Activated CD4-positive, alpha-beta T cell treated with anti-CD3 and anti-CD28 coated beads for 36 hours (primary cell): ENCODE measurements around the gene SMAD6. TPM values are rescaled to one million over a fixed set of nuclear protein-coding genes. Genes with fewer than 3 reads are reported as not detected.

Experiments
- ATAC-seq: fragments of 200-7000 bp; cut with Tn5 transposase; one replicate; pipeline ENCODE4 v1.10.0; 2021; ENCODE audit warnings: mild to moderate bottlenecking, moderate library complexity
- CTCF ChIA-PET: fragments of 350-600 bp; sonication (Branson Sonifier 250); formaldehyde crosslinking; loops from one replicate; lab custom pipeline; 2021; ENCODE audit warnings: antibody characterized with exemption; lab: Charles Lee
- POLR2A ChIA-PET: fragments of 350-600 bp; sonication (Branson Sonifier 250); formaldehyde crosslinking; loops from one replicate; lab custom pipeline; 2021; ENCODE audit warnings: antibody characterized with exemption, inconsistent platforms; lab: Charles Lee
- DNase-seq: peaks from one replicate; pipeline ENCODE4 v3.0.0-alpha.2; 2020
- H3K27ac Mint-ChIP-seq: one replicate; pipeline ENCODE4 v1.8.0; 2021; ENCODE audit warnings: mixed read lengths
- H3K27me3 Mint-ChIP-seq: one replicate; pipeline ENCODE4 v1.8.0; 2021; ENCODE audit warnings: mixed read lengths
- H3K36me3 Mint-ChIP-seq: one replicate; pipeline ENCODE4 v1.8.0; 2021; ENCODE audit warnings: low read depth, mixed read lengths
- H3K4me1 Mint-ChIP-seq: one replicate; pipeline ENCODE4 v1.8.0; 2021; ENCODE audit warnings: mixed read lengths
- H3K4me3 Mint-ChIP-seq: one replicate; pipeline ENCODE4 v1.8.0; 2021; ENCODE audit warnings: mild to moderate bottlenecking, moderate library complexity, mixed read lengths
- H3K9me3 Mint-ChIP-seq: one replicate; pipeline ENCODE4 v1.8.0; 2021; ENCODE audit warnings: low read depth, mixed read lengths
- intact Hi-C, 2 experiments: fragments of 100-400 bp; cut with DNase I in 1 of 2; cut with micrococcal nuclease in 1 of 2; formaldehyde crosslinking; loops; one replicate each; pipeline versions ENCODE4 v1.14.2 to v1.15.1; 2022 to 2024; cut with DNase I, micrococcal nuclease
- total RNA-seq, 2 experiments: library from RNA; stranded (reverse); gene quantifications; one replicate each; pipeline ENCODE4 v1.2.3, GENCODE V29; 2021

Gene SMAD6
- under 1 TPM; 0.19 to 0.23 TPM for total RNA-seq

DNA sequence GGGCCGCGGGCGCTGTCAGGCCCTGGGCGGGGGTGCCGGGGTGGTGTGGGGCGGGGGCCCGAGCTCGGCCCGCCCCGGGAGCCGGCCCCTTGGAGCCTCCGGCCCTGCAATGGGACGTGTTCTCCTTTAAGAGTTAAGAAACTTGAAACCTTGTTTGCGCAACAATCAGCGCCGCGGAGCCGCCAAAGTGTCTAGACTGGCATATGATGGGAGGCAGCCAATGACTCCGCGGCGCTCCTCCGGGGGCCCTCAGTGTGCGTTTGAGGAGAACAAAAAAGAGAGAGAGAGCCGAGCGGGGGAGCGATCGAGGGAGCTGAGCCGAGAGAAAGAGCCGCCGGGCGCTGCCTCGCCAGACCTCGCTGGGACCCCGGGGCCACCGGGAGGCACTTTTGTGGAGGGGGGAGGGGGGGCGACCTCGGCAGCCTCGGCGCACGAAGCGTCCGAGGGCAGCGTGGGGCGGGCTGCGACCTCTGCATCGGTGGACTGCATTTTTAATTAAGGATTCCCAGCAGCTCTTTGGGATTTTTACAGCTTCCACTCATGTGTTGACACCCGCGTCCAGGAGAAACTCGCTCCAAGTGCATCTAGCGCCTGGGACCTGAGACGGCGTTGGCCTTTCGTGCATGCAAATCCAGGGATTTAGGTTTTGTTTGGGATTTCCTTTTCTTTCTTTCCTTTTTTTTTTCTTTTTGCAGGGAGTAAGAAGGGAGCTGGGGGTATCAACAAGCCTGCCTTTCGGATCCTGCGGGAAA lies at the start of gene SMAD6:
SMAD6 (plus strand) TSS at position 202 of the 752 bp plus-strand sequence. CDS start 1,023 bp downstream, outside the sequence.
- Mint-ChIP-seq H3K4me3 (peak within 1 kb of the TSS; percentile 73), H3K27me3 (peaks cover 16% of the 10 kb centered on the region), H3K4me1 (peaks cover 14% of the 10 kb centered on the region), H3K27ac (peak within 1 kb of the TSS; percentile 21), H3K9me3 (no peaks in the 10 kb centered on the region), H3K36me3 (no peaks in the 10 kb centered on the region)
- peak; percentile 54 for ATAC-seq
- CTCF ChIA-PET, result interaction anchor here (0.6 to 1.6 kb wide), 5 partner anchors 9 to 152 kb away, joined by 3 to 7 read pairs (median 4); no protein-coding TSS in a partner anchor
- peak; percentile 90 for DNase-seq
- POLR2A ChIA-PET, result interaction anchor here (0.5 kb wide), 1 partner anchor 89 kb away, joined by 3 read pairs; no protein-coding TSS in a partner anchor
- intact Hi-C loops, result loop anchor here (5.0 to 10.0 kb wide), 6 partner anchors 87 to 1135 kb away; partner anchors contain the start of genes AAGAB (in 1 of the 2), IQCH (in 1 of the 2), MAP2K1 (in 1 of the 2) and MAP2K5 (in 1 of the 2)

- no peak overlapping the region for H3K27ac Mint-ChIP-seq
- peaks cover 2% of the 10 kb centered on the region for H3K27me3 Mint-ChIP-seq
- ChIA-PET POLR2A (no interaction called here), CTCF (no interaction called here)
- intact Hi-C loops, result no loop called here
- no peaks in the 10 kb centered on the region for H3K36me3 Mint-ChIP-seq
- H3K4me3 Mint-ChIP-seq, result no peak overlapping the region
- peaks cover 5% of the 10 kb centered on the region for H3K4me1 Mint-ChIP-seq
- ATAC-seq (no peak), DNase-seq (no peak)
- H3K9me3 Mint-ChIP-seq, result no peaks in the 10 kb centered on the region
Observed at GRCh38 chr15:66652806-66653205, 49.2 kb upstream of the SMAD6 start.

DNA sequence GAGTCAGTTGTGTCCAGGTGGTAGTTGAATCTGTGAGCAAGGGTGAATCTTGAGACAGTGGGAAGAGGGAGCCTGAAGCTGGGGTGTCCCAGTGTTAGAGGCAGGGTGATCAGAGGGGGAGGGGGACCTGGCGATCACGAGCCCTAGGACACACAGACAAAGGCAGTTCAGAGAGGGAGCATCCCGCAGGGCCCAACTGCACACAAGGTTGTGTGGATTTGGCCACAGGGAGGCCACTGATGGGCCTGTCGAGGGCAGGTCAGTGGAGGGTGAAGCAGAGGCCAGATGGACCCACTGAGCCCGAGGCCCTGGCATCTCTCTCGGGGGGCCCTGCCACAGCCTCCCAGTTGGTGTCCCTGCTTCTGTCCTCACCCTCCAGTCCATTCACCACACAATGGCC lies 48.6 kb upstream of the SMAD6 start:
- Mint-ChIP-seq H3K36me3 (no peaks in the 10 kb centered on the region), H3K27ac (no peak overlapping the region), H3K4me1 (peaks cover 5% of the 10 kb centered on the region), H3K9me3 (no peaks in the 10 kb centered on the region), H3K4me3 (no peak overlapping the region), H3K27me3 (peaks cover 2% of the 10 kb centered on the region)
- ATAC-seq (no peak), DNase-seq (no peak)
- intact Hi-C loops, result no loop called here
- ChIA-PET CTCF (no interaction called here), POLR2A (no interaction called here)

DNA sequence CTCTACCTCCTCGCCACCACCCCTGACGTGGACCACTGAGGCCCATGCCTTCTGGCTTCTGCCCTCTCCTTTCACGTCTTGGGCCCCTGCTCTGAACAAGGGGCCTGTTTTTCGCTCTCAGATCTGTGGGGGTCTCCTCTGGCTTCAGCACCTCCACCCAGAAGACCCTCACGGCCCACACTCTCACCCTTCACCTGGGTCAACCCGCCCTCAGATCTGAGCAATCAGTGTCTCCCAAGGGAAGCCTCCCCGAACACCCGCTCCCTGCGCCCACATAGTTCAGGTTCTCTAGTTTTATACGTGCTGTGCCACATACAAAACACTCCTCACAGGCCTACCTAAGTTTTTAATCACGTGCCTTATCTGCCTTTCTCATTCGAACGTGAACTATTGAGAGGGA lies 48.2 kb upstream of the SMAD6 start:
- H3K4me1 Mint-ChIP-seq, result peaks cover 5% of the 10 kb centered on the region
- no peak overlapping the region for H3K27ac Mint-ChIP-seq
- ATAC-seq (no peak), DNase-seq (no peak)
- no peak overlapping the region for H3K4me3 Mint-ChIP-seq
- ChIA-PET CTCF (no interaction called here), POLR2A (no interaction called here)
- H3K27me3 Mint-ChIP-seq, result peaks cover 3% of the 10 kb centered on the region
- H3K36me3 Mint-ChIP-seq, result no peaks in the 10 kb centered on the region
- intact Hi-C loops, result no loop called here
- H3K9me3 Mint-ChIP-seq, result no peaks in the 10 kb centered on the region

DNA sequence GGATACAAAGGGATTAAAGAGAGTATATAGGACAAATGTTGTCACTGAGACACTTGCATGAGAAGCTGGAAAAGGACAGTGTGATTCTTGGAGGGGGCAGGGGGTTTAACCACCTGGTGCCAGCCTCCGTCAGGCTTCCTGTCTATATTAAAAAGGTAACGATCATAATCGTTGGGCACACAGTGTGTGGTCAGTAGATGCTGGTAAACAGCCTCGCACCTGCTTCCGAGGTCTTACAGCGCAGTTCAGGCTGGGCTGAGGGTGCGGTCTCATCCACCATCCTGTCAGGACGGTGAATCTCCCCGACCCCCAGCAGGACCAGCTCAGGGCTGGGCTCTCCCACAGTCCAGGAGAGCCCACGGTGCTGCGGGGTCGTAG lies 47.7 kb upstream of the SMAD6 start:
- Mint-ChIP-seq H3K27me3 (peaks cover 5% of the 10 kb centered on the region), H3K4me3 (no peak overlapping the region), H3K9me3 (no peaks in the 10 kb centered on the region), H3K4me1 (peaks cover 5% of the 10 kb centered on the region), H3K27ac (no peak overlapping the region), H3K36me3 (no peaks in the 10 kb centered on the region)
- intact Hi-C loops, result no loop called here
- no peak for DNase-seq
- ChIA-PET CTCF (no interaction called here), POLR2A (no interaction called here)
- ATAC-seq, result no peak

- no peak overlapping the region for H3K4me3 Mint-ChIP-seq
- H3K4me1 Mint-ChIP-seq, result peaks cover 5% of the 10 kb centered on the region
- H3K27me3 Mint-ChIP-seq, result peaks cover 5% of the 10 kb centered on the region
- intact Hi-C loops, result no loop called here
- POLR2A ChIA-PET, result no interaction called here
- H3K36me3 Mint-ChIP-seq, result no peaks in the 10 kb centered on the region
- H3K9me3 Mint-ChIP-seq, result no peaks in the 10 kb centered on the region
- CTCF ChIA-PET, result no interaction called here
- H3K27ac Mint-ChIP-seq, result no peak overlapping the region
- ATAC-seq (peak; percentile 69), DNase-seq (peak; percentile 45)
Observed at GRCh38 chr15:66654739-66655375, 47.2 kb upstream of the SMAD6 start.

DNA sequence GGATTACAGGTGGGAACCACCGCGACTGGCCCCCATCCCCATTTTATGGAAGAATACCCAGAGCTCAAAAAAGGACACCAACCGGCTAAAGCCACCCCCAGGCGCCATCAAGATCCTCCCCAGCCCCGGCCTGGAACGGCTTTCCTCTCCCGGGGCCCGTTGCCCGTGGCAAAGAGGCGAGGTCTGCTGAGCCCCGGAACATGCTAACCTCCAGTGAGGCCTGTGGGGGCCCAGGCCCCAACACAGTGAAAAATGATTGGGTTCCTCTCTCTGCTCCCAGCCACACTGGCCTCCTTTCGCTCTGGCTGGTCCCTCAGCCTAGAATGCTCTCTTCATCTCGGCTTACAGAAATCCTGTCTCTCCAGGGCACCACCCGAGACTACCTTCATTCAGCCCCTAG lies 46.5 kb upstream of the SMAD6 start:
- Mint-ChIP-seq H3K36me3 (no peaks in the 10 kb centered on the region), H3K27ac (peak overlapping the region; percentile 27), H3K27me3 (peaks cover 5% of the 10 kb centered on the region), H3K9me3 (no peaks in the 10 kb centered on the region), H3K4me3 (no peak overlapping the region), H3K4me1 (peaks cover 5% of the 10 kb centered on the region)
- ATAC-seq (no peak), DNase-seq (no peak)
- CTCF ChIA-PET, result no interaction called here
- POLR2A ChIA-PET, result no interaction called here
- intact Hi-C loops, result no loop called here

DNA sequence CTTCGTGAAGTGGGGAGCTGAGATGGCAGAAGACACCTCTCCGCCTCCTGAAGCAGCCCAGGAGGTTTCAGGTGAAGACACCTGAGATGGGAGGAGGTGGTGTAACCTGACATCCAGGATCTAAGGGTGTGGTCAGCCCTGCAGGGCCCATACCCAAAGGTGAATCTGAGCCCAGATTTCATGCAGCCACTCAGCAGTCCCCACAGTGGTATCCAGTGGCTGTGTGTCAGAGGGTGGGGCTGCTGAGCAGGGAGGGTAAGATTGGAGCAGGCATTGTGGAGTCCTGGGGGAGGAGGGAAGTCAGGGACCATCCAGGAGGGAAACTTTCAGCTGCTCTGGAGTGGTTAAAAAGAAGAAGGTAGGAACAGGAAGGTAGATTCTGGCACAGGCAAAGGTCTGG lies 46.0 kb upstream of the SMAD6 start:
- CTCF ChIA-PET, result no interaction called here
- no peaks in the 10 kb centered on the region for H3K9me3 Mint-ChIP-seq
- H3K4me3 Mint-ChIP-seq, result no peak overlapping the region
- ATAC-seq (no peak), DNase-seq (no peak)
- POLR2A ChIA-PET, result no interaction called here
- peaks cover 5% of the 10 kb centered on the region for H3K4me1 Mint-ChIP-seq
- H3K27ac Mint-ChIP-seq, result no peak overlapping the region
- H3K27me3 Mint-ChIP-seq, result peaks cover 5% of the 10 kb centered on the region
- intact Hi-C loops, result no loop called here
- H3K36me3 Mint-ChIP-seq, result no peaks in the 10 kb centered on the region

GRCh38 chr15:66657185-66658020 lies 44.6 kb upstream of the SMAD6 start:
- H3K9me3 Mint-ChIP-seq, result no peaks in the 10 kb centered on the region
- H3K4me1 Mint-ChIP-seq, result peaks cover 5% of the 10 kb centered on the region
- no peak overlapping the region for H3K27ac Mint-ChIP-seq
- DNase-seq (no peak), ATAC-seq (no peak)
- intact Hi-C loops, result no loop called here
- CTCF ChIA-PET, result interaction anchor here (0.8 to 0.9 kb wide), 2 partner anchors 9 to 194 kb away, joined by 3 read pairs; no protein-coding TSS in a partner anchor
- POLR2A ChIA-PET, result no interaction called here
- no peak overlapping the region for H3K4me3 Mint-ChIP-seq
- peaks cover 5% of the 10 kb centered on the region for H3K27me3 Mint-ChIP-seq
- no peaks in the 10 kb centered on the region for H3K36me3 Mint-ChIP-seq

DNA sequence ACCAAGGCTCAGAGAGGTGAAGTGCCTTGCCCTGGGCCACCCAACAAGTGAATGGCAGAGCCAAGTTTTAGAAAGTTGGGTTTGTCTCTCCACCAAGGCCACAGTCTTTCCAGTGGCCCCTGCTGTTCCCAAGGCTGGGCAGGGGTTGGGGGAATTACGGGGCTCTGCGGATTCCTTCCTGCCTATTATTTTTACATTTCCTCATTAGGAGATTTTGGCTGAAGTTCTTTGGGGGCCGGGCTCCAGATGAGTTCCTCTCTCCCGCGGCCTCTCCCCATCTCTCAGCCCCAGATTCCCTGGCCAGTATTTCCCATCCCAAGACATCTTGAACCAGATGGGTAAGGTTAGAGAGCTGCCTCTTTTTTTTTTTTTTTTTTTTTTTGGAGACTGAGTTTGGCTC lies 44.0 kb upstream of the SMAD6 start:
- H3K4me3 Mint-ChIP-seq, result no peak overlapping the region
- DNase-seq (no peak), ATAC-seq (no peak)
- H3K36me3 Mint-ChIP-seq, result no peaks in the 10 kb centered on the region
- H3K27ac Mint-ChIP-seq, result no peak overlapping the region
- H3K4me1 Mint-ChIP-seq, result peaks cover 5% of the 10 kb centered on the region
- peaks cover 5% of the 10 kb centered on the region for H3K27me3 Mint-ChIP-seq
- POLR2A ChIA-PET, result no interaction called here
- intact Hi-C loops, result no loop called here
- H3K9me3 Mint-ChIP-seq, result no peaks in the 10 kb centered on the region
- CTCF ChIA-PET, result interaction anchor here (0.8 to 1.3 kb wide), 3 partner anchors 8 to 194 kb away, joined by 3 read pairs; partner anchors contain the start of gene SMAD6

GRCh38 chr15:66658855-66659254 lies 43.2 kb upstream of the SMAD6 start:
- Mint-ChIP-seq H3K27me3 (peaks cover 5% of the 10 kb centered on the region), H3K36me3 (no peaks in the 10 kb centered on the region), H3K4me3 (no peak overlapping the region), H3K4me1 (peaks cover 5% of the 10 kb centered on the region), H3K9me3 (no peaks in the 10 kb centered on the region), H3K27ac (no peak overlapping the region)
- ATAC-seq (no peak), DNase-seq (no peak)
- intact Hi-C loops, result no loop called here
- ChIA-PET POLR2A (no interaction called here), CTCF (interaction anchor here (1.3 kb wide), 1 partner anchor 44 kb away, joined by 3 read pairs; the partner anchor contains the start of gene SMAD6)
